NCI-H69 (cell line): ENCODE data around the gene ZNF267.
"Not testable (repeated sequence)": the region's sequence is repeated elsewhere in the genome, so short reads cannot be mapped to it uniquely, and the experiment has no call there.

Source experiments
- DNase-seq: peaks from one replicate; lab custom pipeline; 2025; lab: John Stamatoyannopoulos, UW

The ZNF267 gene

DNA sequence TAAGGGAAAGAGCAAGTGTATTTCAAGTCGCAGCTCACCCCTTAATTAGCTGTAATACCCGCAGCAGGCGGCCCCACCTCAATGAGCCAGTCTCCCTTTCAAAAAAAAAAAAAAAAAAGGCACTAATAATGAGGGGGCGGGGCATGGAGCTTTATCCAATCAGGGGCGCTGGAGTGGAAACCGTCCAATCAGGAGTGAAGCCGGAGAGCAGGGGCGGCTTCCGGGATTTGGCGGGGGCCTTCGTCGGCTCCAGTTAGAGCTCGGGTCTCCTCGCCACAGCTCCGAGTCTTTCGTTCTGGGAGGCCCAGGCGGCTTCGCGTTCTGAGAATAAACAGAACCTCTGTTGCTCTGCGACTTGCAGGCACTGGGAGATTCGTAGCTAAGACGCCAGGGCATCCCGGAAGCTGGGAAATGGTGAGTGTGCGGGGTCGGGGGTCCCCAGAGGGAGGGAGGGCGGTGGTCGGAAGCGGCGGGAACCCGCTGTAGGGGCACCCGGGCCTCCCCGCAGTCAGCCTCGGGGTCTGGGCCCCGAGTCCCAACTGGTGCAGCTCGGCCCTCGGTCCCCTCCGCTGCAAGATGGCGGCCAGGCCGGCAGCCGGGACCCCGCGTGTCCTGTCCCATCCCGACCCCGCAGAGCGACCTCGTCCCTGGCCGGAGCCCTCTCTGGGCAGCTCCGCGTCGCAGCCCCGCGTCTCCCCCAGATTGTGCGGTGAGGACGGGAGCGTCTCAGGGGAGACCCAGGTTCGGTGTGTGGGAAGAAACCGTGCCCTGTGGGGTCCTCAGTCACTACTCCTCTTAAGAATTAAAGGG lies at the start of gene ZNF267:
TSS of gene ZNF267 (plus strand) at position 252 of the 810 bp plus-strand sequence. CDS start at position 412, 160 bp downstream.
- DNase-seq = peak; percentile 98

DNA sequence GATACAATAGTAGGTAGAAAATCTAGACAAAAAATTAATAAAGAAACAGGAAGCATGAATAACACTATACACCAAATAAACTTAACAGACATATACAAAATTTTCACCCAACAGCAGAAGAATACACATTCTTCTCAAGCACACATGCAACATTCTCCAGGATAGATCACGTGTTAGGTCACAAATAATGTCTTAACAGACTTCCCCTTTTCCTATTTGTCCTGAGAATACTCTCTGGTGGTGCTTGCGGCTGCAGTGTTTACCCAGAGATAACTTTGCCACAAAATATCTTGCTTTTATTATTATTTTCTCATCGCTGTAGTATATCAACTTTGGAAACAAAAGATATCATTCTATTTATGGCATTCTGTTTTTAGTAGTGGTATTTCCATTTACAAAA lies 40.6 kb upstream of the ZNF267 start:
- no peak for DNase-seq

DNA sequence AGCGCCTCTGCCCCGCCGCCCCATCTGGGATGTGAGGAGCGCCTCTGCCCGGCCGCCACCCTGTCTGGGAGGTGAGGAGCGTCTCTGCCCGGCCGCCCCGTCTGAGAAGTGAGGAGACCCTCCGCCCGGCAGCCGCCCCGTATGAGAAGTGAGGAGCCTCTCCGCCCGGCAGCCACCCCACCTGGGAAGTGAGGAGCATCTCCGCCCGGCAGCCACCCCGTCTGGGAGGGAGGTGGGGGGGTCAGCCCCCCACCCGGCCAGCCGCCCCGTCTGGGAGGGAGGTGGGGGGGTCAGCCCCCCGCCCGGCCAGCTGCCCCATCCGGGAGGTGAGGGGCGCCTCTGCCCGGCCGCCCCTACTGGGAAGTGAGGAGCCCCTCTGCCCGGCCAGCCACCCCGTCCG lies 37.2 kb upstream of the ZNF267 start:
- DNase-seq = not testable (repeated sequence)

DNA sequence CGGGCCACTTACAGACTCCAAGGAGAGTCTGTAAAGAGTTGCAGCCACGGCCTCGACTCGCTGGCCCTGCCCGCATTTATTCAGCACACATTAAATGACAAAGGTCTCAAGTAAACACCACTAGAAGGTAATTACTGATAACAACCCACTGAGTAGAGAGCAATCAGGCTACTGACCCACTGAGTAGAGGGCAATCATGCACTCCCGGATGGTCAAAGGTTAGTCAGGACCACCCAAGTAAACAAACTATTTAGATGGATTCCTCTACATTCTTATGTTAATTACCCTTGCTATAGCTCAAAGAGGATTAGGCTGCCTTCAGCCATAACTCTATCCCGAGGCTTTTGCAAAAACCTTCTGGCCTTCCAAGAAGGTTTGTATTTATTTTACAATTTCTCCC lies 30.7 kb upstream of the ZNF267 start:
- no peak for DNase-seq

DNA sequence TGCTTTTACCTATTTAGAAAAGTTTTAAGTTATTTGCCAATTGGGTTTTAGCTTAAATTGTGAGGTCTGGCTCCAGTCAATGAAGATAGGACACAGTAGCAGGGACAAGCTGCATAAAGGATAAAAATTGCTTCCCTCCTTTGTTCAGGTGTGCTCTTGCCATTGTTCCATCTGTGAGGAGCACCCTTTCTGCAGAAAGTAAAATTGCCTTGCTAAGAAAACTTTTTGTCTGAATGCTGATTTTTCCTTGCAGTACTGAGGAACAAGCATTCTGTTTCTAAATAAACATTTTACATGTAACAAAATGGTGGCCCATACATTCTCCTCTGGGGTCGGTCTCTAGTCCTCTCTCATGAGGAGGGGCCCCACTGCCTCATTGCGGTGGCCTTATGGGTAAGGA lies 25.0 kb upstream of the ZNF267 start:
- not testable (repeated sequence) for DNase-seq

DNA sequence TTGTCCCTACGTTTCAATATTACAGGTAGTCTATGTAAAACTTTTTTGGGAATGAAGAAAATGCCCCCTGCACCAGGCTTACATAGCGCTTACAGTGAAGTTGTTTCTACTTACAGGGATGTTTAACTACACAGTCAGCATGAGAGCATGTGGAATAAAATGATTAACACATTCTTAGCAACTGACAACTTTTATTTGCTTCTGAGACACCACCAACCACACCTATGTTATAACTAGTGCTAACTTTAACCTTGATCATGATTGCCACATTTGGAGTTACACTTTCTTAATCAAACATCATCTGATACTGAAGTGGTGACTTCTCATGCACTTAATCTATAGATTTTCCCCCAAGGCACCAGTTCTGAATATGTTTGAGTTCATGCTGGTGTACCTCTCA lies 20.3 kb upstream of the ZNF267 start:
- no peak for DNase-seq

DNA sequence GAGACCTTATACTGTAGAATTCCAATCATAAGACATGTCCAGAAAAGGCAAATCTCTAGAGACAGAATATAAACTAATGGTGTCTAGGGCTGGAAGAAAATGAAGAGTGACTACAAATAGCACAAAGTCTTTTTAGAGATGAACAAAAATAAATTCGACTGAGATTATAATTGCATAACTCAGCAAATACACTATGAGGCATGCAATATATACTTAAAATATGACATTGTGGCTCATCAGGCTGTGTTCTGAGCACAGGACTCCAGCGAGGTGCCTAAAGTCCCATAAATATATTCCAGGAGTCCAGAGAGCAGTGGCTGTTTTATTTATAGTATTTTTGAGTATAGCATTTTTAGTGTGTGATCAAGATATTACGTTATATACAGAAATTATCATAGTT lies 13.1 kb upstream of the ZNF267 start:
- DNase-seq = no peak

DNA sequence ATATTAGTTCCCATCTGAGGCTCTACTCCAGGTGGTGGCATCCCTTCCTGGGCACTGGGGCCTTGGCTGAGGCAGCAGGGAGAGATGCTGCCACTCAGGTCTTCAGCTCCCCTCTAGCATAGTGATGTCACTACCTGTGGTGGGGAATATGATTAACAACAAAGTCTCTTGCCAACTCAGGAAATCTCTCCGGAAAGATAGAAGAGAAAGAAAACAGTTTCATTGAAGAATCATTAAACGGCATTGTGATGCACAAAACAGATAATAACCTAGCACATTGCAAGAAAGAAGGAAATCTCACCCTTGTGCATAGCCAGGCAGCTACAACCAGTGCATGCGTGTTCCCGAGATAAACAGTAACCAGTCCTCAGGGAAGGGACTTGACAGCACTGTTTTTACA lies 12.2 kb upstream of the ZNF267 start:
- no peak for DNase-seq

DNA sequence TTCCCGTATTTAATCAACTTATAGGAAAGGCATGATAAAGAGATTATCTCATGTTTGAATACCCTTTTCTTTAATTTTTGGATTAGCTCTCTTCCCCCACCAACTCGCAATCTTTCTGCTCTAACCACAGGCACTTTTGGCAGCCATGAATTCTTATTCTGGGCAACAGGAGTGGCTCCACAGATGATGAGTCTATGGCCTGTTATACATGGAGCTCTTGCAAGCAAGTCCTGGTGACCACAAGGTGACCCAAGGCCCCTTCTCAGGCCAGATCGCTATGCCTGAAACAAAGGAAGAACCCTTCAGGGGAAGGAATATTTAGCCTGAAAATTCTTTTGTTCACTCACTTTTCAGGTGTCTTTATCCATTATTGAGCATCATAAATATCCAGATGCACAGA lies 10.8 kb upstream of the ZNF267 start:
- DNase-seq = no peak

DNA sequence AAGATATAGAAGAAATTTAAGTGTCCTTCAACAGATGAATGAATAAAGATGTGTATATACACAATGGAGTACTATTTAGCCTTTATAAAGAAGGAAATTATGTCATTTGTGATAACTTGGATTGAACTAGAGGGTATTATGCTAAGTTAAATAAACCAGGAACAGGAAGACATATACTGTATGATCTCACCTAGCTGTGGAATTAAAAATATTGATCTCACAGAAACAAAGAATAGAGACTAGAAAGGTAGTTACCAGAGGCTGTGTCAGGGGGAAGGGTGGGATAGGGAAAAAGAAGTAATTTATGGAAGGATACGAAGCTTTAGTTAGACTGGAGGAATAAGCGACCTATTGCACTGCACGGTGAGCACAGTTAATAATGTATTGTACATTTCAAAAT lies 5.4 kb upstream of the ZNF267 start:
- DNase-seq = no peak

DNA sequence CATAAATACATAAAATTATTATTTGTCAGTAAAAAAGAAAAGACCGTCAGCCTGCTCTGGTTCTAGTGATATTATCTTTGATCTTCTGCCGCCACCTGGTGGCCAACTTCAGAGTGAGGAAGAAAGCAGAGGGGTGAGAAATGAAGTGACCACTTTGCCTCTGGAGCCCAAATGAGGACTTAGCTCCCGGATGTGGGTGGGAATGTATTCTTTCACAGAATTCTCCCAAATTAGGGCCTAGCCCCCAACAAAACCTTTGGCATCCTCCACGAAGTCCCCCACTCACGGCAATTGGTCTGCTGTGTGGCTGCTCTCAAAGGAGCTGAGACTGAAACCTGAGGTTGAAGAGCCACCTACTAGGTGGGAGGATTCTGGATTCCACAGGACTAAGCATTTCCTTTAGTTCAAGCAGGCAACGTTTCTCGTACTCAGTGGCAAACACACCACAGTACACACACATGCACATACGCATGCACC lies 4.9 kb upstream of the ZNF267 start:
- peak; percentile 75 for DNase-seq

DNA sequence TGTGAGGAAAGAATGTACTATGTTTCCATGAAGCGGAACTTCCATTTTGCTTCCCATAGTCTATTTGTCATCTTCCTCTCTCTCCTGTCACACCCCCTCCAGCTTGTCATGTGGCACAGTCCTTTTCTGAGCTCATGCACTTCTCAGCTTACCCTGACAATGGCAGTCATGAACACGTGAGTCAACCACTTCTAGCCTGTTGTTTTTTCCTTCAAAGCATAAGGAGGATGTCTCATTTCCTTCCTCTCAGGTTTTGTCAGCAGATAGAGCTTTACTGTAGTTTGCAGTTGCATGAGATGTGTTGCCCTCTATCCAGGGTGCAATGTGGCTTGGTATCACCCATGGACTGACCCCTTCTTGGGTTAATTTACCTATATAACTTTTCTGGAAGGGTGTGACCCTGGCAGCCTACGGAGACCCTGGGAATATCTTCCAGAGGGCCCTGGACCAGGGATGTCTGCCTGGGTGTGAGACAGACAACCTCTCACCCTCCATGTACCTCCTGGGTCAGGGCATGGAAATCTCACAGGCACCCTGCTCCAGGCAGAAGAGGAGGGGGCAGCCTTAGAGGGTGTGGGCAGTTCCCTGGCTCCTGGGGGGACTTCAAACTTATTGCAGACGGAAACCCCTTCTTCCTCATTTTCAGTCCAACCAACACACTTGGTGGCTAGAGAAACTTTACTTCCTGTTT lies 4.0 kb upstream of the ZNF267 start:
- peak; percentile 35 for DNase-seq

DNA sequence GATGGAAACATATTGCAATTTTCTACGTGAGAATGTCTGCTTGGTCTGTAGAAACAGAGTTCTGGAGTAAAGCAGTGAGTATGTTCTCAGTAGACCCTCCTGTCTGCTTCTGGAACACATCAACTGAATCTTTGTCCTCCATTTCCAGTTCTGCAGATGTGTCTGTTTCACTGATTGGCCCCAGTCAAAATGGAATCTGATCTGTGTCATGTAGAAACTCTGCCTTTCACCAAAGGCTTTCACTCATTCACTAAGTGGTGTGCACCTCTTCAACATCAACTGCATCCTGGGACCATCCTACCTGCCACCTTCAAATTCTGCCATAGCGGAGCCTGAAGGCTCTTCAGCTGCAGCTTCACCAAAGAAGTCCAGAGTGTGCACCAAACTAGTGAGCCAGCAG lies 2.8 kb upstream of the ZNF267 start:
- DNase-seq = no peak

DNA sequence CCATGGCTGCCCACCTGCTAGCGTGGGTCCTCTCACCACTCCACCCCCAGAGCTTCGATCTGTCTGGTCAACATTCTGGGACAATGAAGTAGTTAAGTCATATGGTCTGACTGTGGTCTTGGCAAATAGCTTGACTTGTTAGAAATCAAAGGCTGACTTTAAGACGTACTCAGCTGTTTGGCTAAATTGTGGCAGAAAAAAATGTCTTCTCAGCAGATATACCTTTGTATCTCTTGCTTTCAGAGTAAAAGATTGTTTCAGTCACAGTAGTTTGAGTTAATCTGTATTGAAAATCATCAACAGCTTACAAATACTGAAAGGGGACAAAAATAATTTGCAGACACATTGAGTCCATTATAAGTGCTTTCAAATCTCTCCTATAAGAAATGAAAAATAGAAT lies 2.1 kb upstream of the ZNF267 start:
- no peak for DNase-seq

DNA sequence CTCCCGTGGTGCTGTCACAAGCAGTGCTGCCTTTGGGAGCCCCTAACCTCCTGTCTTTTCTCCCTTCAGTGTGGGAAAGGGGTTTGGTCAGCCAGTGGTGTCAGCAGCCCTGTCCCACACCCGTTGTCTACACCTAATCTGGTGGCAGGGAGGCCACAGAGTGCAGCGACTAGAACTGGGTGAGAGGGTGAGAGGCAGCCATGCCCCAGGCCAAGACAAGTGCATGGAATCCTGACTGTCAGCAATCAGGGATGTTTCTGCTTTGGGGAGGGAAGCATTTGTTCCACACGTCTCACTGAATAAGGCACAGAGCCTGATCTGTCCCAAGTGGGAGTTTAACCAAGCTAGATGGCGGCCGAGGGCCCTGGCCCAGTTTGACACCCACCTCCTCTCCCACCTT lies 1.4 kb upstream of the ZNF267 start:
- DNase-seq = no peak

DNA sequence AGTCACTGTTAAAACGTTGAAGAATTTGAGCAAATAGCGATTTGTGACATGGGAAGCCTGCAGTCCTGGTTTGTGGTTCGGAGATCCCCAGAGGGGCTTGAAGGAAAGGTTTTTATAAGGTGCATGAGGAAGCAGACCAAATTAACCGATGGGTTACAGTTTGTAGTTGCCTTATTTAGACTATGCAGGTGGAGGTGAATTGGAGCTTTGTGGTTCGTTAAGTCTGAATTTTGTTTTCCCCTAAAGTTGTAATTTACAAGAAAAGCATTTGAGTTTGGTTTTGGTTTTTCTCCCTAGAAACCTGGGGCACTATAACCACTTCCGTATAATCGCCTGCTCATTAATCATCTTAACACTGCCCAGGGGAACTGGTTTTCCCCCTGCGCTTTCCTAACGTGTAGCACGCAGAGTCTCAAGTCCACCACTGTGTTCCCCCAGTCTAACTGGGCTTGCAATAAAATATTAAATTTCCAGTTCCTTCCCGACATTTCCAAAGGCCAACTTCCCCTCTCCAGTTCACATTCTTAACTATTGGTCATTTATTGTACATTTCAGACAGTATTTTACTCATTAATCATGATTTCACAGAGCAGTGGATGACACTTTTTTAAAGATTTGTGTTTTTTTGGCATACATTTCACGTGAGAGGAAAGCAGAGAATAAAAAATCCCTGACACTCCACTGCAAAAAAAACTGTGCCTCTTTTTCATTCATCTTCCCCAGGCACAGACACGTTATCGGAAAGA lies 932 bp downstream of the ZNF267 start:
- peak; percentile 77 for DNase-seq

DNA sequence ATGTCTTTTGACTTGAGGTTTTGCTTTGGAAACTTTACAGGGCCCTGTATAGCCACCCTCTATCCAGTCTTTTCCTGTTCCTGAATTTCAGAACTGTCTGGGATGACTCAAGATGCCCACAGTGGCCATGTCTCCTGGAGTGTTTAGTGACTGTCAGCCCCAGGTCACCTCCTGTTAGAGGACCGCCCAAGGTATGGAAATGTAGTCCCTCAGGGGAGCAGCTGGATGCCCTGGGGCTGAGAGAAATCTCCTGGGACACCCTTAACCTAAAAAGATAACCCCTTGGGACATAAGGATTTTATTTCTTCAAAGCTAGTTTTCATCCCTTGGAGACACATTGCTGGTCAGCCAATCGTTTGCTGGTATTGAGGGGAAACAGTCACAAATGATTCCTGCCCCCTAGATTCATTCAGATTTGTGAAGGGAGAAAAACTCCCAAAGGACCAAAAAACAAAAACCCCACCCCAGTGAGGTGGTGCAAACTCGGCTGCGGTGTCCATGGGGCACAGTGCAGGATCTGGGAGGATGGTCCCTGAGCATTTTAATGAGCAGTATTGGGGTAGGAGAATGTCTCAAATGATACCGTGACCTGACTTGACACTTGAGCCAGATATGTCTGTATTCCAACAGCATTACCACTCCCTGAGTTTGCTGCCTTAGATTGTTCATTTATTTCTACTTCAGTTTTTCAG lies 1.7 kb downstream of the ZNF267 start:
- DNase-seq = peak; percentile 10

DNA sequence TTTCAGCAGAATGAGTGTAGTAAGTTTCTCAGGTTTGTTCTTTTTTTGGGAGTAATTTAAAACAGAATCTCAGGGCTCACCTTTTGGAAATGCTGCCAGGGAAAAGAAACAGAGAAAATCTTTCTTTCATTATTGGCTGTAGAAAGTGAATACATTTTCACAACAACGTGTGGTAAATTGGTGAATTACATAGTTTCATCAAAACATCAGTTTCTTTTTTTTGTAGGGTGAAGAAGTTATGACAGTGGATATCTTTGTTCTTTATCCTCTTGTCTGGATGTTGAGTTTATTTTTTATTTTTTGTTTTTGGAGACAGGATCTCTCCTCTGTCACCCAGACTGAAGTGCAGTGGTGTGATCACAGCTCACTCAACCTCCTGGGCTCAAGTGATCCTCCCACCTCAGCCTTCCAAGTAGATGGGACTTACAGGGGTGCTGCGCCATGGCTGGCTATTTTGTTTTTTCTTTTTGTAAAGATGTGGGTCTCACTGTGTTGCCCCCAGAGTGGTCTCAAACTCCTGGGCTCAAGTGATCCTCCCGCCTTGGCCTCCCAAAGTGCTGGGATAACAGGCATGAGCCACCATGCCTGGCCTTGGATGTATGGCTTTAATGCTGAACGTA lies 2.4 kb downstream of the ZNF267 start:
- DNase-seq = no peak

DNA sequence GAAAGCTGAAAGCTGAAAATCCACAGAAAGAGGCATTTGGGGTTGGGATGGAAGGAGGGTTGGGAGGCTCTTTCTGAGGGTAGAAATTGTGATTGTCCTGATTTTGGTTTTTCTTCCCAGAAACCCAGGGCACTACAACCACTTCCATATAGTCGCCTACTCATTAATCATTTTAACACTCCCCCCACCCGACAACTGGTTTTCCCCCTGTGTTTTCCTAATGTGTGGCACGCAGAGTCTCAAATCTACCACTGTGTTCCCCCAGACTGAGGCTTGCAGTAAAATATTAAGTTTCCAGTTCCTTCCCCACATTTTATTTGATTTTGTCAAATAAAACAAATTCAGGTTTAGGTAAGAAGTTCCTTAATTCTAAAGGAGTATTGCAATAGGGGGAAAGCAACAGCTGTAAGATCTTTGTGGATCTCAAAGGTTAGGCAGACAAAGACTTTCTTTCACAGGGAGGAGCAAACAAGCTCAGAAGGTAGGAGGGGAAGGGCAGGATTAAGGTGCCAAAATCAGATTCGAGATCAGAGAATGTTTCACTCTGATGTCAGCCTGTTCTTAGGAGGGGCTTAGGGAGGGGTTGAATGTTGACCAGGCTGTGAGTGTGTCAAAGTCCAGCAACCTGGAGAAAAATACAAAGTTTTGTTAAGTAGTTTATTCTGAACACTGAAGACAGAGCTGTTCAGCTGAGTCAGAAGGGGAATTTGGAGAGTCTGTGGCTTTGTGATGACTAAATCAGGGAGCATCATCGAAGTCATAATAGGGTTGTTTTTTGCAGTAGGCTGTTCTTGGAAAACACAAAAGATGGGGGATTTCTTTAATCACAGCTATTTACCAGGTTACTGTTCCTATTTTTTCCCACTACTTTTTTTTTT lies 3.6 kb downstream of the ZNF267 start:
- DNase-seq = no peak

DNA sequence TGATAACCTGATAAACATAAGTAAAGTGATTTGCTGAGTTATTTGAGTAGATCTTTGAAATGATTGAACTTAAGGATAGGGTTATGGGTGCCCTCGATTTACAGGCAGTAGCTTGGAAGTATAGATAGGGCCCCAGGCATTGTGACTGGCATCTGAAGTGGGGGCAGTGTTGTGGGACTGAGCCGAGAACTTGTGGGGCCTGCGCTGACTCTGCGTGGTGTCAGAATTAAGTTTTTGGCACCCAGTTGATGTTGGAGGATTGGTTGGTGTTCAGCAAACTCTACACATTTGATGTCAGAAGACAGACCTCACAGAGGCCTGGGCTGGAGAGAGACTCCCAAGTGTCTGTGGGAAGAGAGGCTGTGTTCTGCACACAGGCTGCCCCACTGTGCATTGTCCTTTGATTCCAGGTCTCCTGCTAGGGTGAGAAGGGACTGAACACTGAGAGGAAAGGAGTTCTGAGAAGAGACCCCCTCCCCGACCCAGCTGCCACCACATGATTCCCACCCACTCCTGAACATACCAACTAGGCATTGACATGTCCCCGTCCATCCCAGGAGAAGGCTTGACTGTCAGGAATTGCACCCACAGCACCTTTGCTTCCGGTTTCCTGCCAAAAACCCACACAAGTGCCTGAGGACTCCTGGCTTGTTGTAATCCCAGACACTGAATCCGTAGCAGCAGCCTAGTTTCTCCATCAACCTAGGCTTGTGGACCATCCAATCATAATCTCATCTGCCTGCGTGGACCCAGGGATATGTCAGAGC lies 4.5 kb downstream of the ZNF267 start:
- DNase-seq = no peak
